H1 (cell line): Measurements from ENCODE around the gene OPN3. TPM values are rescaled to one million over a fixed set of nuclear protein-coding genes. Genes with fewer than 3 reads are reported as not detected.

Experiments used
- TAF7 ChIP-seq: optimal IDR thresholded peaks from 2 replicates; pipeline ENCODE3; 2011; ENCODE audit warnings: low read depth, mild to moderate bottlenecking, inconsistent platforms, low read length, moderate library complexity, borderline replicate concordance
- polyA plus RNA-seq, 7 experiments: library from polyadenylated mRNA; depleted of rRNA in 3 of 7; stranded (reverse) in 5 of 7; unstranded in 2 of 7; fragments of >200 nt in 5 of 7; fragments of 200-250 nt in 2 of 7; gene quantifications; 1 replicate in 5 of 7; 2 replicates in 1 of 7; 4 replicates in 1 of 7; pipeline versions ENCODE4 v1.2.1 to v1.2.3, GENCODE V29; 2011 to 2013; ENCODE audit warnings: missing spikeins in 2 of 7, mixed read lengths in 2 of 7
- total RNA-seq: library from RNA; stranded (reverse); fragmentation: NEBNext Ultra II Directional; extraction: Animal tissue kit (Norgen Biotek cat#: 25700); gene quantifications from 2 replicates; pipeline ENCODE4 v1.2.1, GENCODE V29; 2021

OPN3 gene
- total and polyA plus RNA-seq, 2 of the 8 experiments (the other 6 are each of a cell fraction or from before 2014, with no cell fraction given) = 8.8 to 19.4 TPM

GRCh38 chr1:241636291-241636690, 3.9 kb downstream of the OPN3 start (continued):
- TF ChIP-seq TAF7 = no peak
